Smooth muscle cell (in vitro differentiated cells): ENCODE measurements around the gene LTBP2. TPM values are rescaled to one million over a fixed set of nuclear protein-coding genes. Genes with fewer than 3 reads are reported as not detected.

Experiments used
- DNase-seq: peaks from one replicate; lab custom pipeline; 2025; ENCODE audit not compliant: unreplicated experiment; lab: John Stamatoyannopoulos, UW
- H2AFZ ChIP-seq: fragments of 200-600 bp; sonication (generic); 2 replicates; pipeline ENCODE4 v1.6.0; 2016; ENCODE audit warnings: antibody characterized with exemption, low read depth, mild to moderate bottlenecking
- H3F3A ChIP-seq: fragments of 200-600 bp; sonication (generic); 2 replicates; pipeline ENCODE4 v1.6.0; 2017; ENCODE audit warnings: antibody characterized with exemption, low read depth
- H3K27ac ChIP-seq: fragments of 200-600 bp; sonication (generic); 2 replicates; pipeline ENCODE4 v1.5.1; 2016; ENCODE audit warnings: low read depth, mild to moderate bottlenecking
- H3K27me3 ChIP-seq: fragments of 200-600 bp; sonication (generic); 2 replicates; pipeline ENCODE4 v1.6.1; 2016; ENCODE audit warnings: low read depth, mild to moderate bottlenecking
- H3K36me3 ChIP-seq: fragments of 200-600 bp; sonication (generic); 2 replicates; pipeline ENCODE4 v1.5.1; 2016; ENCODE audit warnings: low read depth
- H3K4me1 ChIP-seq: fragments of 200-600 bp; sonication (generic); 2 replicates; pipeline ENCODE4 v1.5.1; 2016; ENCODE audit warnings: low read depth
- H3K4me2 ChIP-seq: fragments of 200-600 bp; sonication (generic); 2 replicates; pipeline ENCODE4 v1.6.0; 2016; ENCODE audit warnings: mild to moderate bottlenecking
- H3K4me3 ChIP-seq: fragments of 200-600 bp; sonication (generic); 2 replicates; pipeline ENCODE4 v1.5.1; 2016; ENCODE audit warnings: mild to moderate bottlenecking
- H3K79me2 ChIP-seq: fragments of 200-600 bp; sonication (generic); 2 replicates; pipeline ENCODE4 v1.6.0; 2016; ENCODE audit warnings: low read depth, mild to moderate bottlenecking
- H3K9ac ChIP-seq: fragments of 200-600 bp; sonication (generic); 2 replicates; pipeline ENCODE4 v1.6.0; 2016; ENCODE audit warnings: low read depth
- H3K9me3 ChIP-seq: fragments of 200-600 bp; sonication (generic); replicated peaks from 2 replicates; pipeline ENCODE4 v1.5.1; 2016; ENCODE audit warnings: low read depth
- H4K20me1 ChIP-seq: fragments of 200-600 bp; sonication (generic); 2 replicates; pipeline ENCODE4 v1.6.0; 2016; ENCODE audit warnings: low read depth
- WGBS: methylation state at CpG from one replicate; pipeline ENCODE4 v1.1.7; 2016; ENCODE audit warnings: low lambda C conversion rate; 5-methylcytosine and 5-hydroxymethylcytosine counted together
- polyA plus RNA-seq: library from polyadenylated mRNA; unstranded; fragments of >200 nt; fragmentation: Nextera tagmentation; extraction: Ambion mirVana; gene quantifications from 2 replicates; pipeline ENCODE4 v1.2.1, GENCODE V29; 2016
- total RNA-seq: library from RNA; depleted of rRNA; stranded (reverse); fragments of >200 nt; gene quantifications from 2 replicates; pipeline ENCODE4 v1.2.3, GENCODE V29; 2014
- TF ChIP-seq, protein P1 (sequence below): fragments of 200-600 bp; sonication (generic); IDR thresholded peaks from 2 replicates; pipeline ENCODE4 v1.5.1; 2017; ENCODE audit warnings: borderline replicate concordance, mild to moderate bottlenecking, antibody characterized with exemption; ENCODE audit not compliant: insufficient read depth, poor library complexity, severe bottlenecking

Gene LTBP2
- total and polyA plus RNA-seq, 2 experiments from 2014 or later = 90.1 to 108 TPM

DNA sequence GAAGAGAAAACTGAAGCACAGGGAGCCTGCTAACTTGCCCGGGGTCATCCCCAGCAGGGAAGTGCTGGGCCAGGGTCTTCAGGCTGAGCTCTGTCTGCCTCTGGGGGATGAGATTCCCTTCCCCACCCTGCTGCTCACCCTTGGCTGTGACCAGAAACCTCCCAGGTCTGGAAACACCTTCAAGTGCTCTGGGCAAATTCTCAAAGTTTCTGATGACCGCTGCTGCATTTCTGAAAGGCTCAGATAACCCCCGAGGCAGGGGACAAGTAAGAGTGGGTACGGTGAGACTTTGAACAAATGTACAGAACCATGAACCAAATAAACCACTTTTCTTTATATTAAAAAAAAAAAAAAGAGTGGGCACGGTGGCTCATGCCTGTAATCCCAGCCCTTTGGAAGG, 41.3 kb downstream of the LTBP2 start:
- H2AFZ ChIP-seq = no peak overlapping the region
- peak overlapping the region; percentile 96 for H3K27ac ChIP-seq
- H3K4me1 ChIP-seq = peaks cover 53% of the 10 kb centered on the region
- H3F3A ChIP-seq = peaks cover 27% of the 10 kb centered on the region
- no peaks in the 10 kb centered on the region for H3K27me3 ChIP-seq
- TF ChIP-seq, protein P1, sequence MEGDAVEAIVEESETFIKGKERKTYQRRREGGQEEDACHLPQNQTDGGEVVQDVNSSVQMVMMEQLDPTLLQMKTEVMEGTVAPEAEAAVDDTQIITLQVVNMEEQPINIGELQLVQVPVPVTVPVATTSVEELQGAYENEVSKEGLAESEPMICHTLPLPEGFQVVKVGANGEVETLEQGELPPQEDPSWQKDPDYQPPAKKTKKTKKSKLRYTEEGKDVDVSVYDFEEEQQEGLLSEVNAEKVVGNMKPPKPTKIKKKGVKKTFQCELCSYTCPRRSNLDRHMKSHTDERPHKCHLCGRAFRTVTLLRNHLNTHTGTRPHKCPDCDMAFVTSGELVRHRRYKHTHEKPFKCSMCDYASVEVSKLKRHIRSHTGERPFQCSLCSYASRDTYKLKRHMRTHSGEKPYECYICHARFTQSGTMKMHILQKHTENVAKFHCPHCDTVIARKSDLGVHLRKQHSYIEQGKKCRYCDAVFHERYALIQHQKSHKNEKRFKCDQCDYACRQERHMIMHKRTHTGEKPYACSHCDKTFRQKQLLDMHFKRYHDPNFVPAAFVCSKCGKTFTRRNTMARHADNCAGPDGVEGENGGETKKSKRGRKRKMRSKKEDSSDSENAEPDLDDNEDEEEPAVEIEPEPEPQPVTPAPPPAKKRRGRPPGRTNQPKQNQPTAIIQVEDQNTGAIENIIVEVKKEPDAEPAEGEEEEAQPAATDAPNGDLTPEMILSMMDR = no peak
- 72% methylated on average over 5 of the region's 5 CpGs for WGBS
- peaks cover 15% of the 10 kb centered on the region for H3K79me2 ChIP-seq
- H3K4me2 ChIP-seq = peak overlapping the region; percentile 74
- H3K9me3 ChIP-seq = no peaks in the 10 kb centered on the region
- H4K20me1 ChIP-seq = no peaks in the 10 kb centered on the region
- no peak for DNase-seq
- peak overlapping the region; percentile 73 for H3K9ac ChIP-seq
- H3K36me3 ChIP-seq = no peaks in the 10 kb centered on the region
- H3K4me3 ChIP-seq = no peak overlapping the region

DNA sequence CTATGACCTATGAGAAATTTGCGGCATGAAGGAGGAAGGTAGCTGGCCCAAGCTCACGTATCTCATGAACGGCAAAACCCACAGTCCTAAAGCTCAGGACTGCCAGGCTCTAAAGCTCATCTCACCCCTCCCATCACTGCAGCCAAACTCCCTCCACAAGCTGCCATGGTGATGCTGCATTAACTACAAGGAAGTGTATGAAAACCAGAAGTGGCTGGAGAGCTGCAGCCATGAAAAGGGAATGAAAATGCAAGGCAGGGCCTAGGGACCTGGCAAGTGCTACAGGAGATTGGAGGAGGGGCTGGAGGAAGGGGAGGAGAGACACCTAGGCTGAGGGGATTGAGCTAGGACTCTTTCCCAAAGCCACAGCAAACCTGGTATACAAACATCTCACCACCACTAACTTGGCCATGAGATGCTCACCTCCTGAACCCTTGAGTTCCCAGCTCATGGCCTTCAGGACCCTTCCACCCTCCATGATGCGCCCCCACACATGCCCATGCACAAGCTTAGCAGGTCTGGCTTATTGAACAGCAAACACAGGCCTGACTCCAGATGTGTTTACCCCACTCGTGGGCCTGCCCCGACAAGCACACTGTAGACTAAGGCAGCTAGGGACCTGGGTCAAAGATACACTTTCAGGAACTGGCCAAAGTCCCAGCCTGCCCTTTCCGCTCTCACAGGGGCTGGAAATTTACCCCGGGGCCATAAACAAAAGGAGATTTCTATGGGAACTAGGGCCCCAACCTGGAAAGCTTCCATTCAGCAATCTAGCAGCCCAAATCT, 42.0 kb downstream of the LTBP2 start:
- H3K79me2 ChIP-seq = peaks cover 15% of the 10 kb centered on the region
- H3K27me3 ChIP-seq = no peaks in the 10 kb centered on the region
- peaks cover 28% of the 10 kb centered on the region for H3F3A ChIP-seq
- TF ChIP-seq, protein P1 = no peak
- DNase-seq = no peak
- WGBS = 69% methylated on average over 8 of the region's 8 CpGs
- H2AFZ ChIP-seq = no peak overlapping the region
- H3K4me1 ChIP-seq = peaks cover 53% of the 10 kb centered on the region
- no peaks in the 10 kb centered on the region for H3K9me3 ChIP-seq
- peak overlapping the region; percentile 96 for H3K27ac ChIP-seq
- no peaks in the 10 kb centered on the region for H4K20me1 ChIP-seq
- H3K9ac ChIP-seq = peak overlapping the region; percentile 53
- no peak overlapping the region for H3K4me3 ChIP-seq
- H3K36me3 ChIP-seq = no peaks in the 10 kb centered on the region
- H3K4me2 ChIP-seq = peak overlapping the region; percentile 74

DNA sequence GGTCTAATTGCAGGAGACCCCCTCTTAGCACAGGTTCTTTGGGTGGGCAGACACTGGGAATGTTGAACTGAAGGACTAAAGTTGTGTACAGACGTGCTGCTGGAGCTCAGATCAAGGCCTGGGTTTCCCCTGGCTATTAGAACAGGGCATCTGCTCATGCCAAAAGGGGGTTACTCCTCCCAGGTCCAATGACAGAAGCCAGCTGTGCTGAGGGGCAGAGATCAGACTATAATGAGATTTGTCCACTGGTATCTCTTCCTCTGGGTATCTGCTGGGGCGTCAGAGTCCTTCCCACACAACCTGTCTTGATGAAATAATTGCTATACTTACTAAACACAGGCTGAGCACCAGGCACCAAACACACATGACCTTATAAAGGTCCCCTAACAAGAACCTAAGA, 42.6 kb downstream of the LTBP2 start:
- Histone ChIP-seq H3K9ac (no peak overlapping the region), H3K36me3 (no peaks in the 10 kb centered on the region), H3F3A (peaks cover 31% of the 10 kb centered on the region), H4K20me1 (no peaks in the 10 kb centered on the region), H3K79me2 (peaks cover 18% of the 10 kb centered on the region), H3K4me2 (peak overlapping the region; percentile 33), H3K27me3 (no peaks in the 10 kb centered on the region), H3K9me3 (no peaks in the 10 kb centered on the region), H3K4me1 (peaks cover 48% of the 10 kb centered on the region), H3K4me3 (no peak overlapping the region), H2AFZ (no peak overlapping the region), H3K27ac (peak overlapping the region; percentile 96)
- DNase-seq = no peak
- WGBS = 69% methylated on average over 2 of the region's 2 CpGs
- TF ChIP-seq, protein P1 = no peak

DNA sequence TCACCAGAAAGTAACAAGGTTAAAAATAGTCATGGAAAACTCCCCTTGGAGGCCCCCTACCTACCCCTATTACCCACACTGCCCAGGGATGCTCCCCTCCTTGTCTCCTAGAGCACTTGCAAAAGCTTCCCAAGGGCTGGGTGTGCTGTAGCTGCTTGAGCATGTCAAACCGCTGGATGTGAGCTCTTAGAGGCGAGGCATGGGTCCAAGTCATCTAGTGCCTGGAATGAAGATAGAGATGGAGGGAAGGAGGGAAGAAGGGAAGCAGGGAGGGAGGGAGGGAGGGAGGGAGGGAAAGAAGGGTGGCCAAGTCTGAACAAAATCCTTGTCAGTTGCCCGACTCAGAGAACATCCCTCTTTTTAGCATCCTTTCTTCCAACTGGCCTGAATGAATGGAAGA, 43.1 kb downstream of the LTBP2 start:
- Histone ChIP-seq H3K27me3 (no peaks in the 10 kb centered on the region), H3K9ac (no peak overlapping the region), H3K4me2 (peak overlapping the region; percentile 43), H3K36me3 (no peaks in the 10 kb centered on the region), H3K79me2 (peaks cover 18% of the 10 kb centered on the region), H3F3A (peaks cover 29% of the 10 kb centered on the region), H3K4me3 (no peak overlapping the region), H4K20me1 (no peaks in the 10 kb centered on the region), H3K4me1 (peaks cover 43% of the 10 kb centered on the region), H3K9me3 (no peaks in the 10 kb centered on the region), H2AFZ (no peak overlapping the region), H3K27ac (peak overlapping the region; percentile 96)
- TF ChIP-seq, protein P1 = no peak
- no peak for DNase-seq
- WGBS = 87% methylated on average over 3 of the region's 3 CpGs
